GM21390 (cell line): ENCODE measurements around the gene AGTPBP1.

Experiments used
- ATAC-seq: cut with Tn5 transposase; IDR thresholded peaks from one replicate; pipeline ENCODE4 v1.9.1; 2021; ENCODE audit not compliant: unreplicated experiment

The AGTPBP1 gene

GRCh38 chr9:85541876-85542275, 199.9 kb downstream of the AGTPBP1 start:
- no peak for ATAC-seq

- no peak for ATAC-seq
These were observed 205.2 kb downstream of the AGTPBP1 start for GRCh38 chr9:85536514-85536913.

- no peak for ATAC-seq
These were observed 205.7 kb downstream of the AGTPBP1 start for GRCh38 chr9:85536076-85536475.

- no peak for ATAC-seq
These were observed 207.4 kb downstream of the AGTPBP1 start for GRCh38 chr9:85534340-85534739.

GRCh38 chr9:85533538-85533937, 208.2 kb downstream of the AGTPBP1 start:
- ATAC-seq, result no peak

GRCh38 chr9:85530721-85531120, 211.0 kb downstream of the AGTPBP1 start:
- ATAC-seq, result no peak

GRCh38 chr9:85528607-85529006, 213.1 kb downstream of the AGTPBP1 start:
- ATAC-seq, result no peak

GRCh38 chr9:85528142-85528541, 213.6 kb downstream of the AGTPBP1 start:
- ATAC-seq, result no peak

GRCh38 chr9:85527331-85528020, 214.3 kb downstream of the AGTPBP1 start:
- no peak for ATAC-seq

- ATAC-seq, result no peak
These were observed 217.2 kb downstream of the AGTPBP1 start for GRCh38 chr9:85524531-85524930.

- ATAC-seq, result no peak
These were observed 218.6 kb downstream of the AGTPBP1 start for GRCh38 chr9:85523202-85523601.

- no peak for ATAC-seq
These were observed 219.2 kb downstream of the AGTPBP1 start for GRCh38 chr9:85522459-85523092.

- ATAC-seq, result no peak
These were observed 220.2 kb downstream of the AGTPBP1 start for GRCh38 chr9:85521371-85522197.

GRCh38 chr9:85516976-85517637, 224.6 kb downstream of the AGTPBP1 start:
- no peak for ATAC-seq

GRCh38 chr9:85516455-85516854, 225.3 kb downstream of the AGTPBP1 start:
- ATAC-seq, result no peak

GRCh38 chr9:85515021-85515420, 226.7 kb downstream of the AGTPBP1 start:
- no peak for ATAC-seq

GRCh38 chr9:85514256-85514655, 227.5 kb downstream of the AGTPBP1 start:
- no peak for ATAC-seq

- no peak for ATAC-seq
These were observed 230.0 kb downstream of the AGTPBP1 start for GRCh38 chr9:85511746-85512145.

- no peak for ATAC-seq
These were observed 230.8 kb downstream of the AGTPBP1 start for GRCh38 chr9:85510830-85511504.

- no peak for ATAC-seq
These were observed 233.1 kb downstream of the AGTPBP1 start for GRCh38 chr9:85508616-85509015.

- no peak for ATAC-seq
These were observed 236.1 kb downstream of the AGTPBP1 start for GRCh38 chr9:85505612-85506011.
